ENCODE measurements around the gene PRSS53. TPM values are rescaled to one million over a fixed set of nuclear protein-coding genes. Genes with fewer than 3 reads are reported as not detected.

The PRSS53 gene
- total RNA-seq, 1 experiment from 2014 or later, result 3.4 TPM

DNA sequence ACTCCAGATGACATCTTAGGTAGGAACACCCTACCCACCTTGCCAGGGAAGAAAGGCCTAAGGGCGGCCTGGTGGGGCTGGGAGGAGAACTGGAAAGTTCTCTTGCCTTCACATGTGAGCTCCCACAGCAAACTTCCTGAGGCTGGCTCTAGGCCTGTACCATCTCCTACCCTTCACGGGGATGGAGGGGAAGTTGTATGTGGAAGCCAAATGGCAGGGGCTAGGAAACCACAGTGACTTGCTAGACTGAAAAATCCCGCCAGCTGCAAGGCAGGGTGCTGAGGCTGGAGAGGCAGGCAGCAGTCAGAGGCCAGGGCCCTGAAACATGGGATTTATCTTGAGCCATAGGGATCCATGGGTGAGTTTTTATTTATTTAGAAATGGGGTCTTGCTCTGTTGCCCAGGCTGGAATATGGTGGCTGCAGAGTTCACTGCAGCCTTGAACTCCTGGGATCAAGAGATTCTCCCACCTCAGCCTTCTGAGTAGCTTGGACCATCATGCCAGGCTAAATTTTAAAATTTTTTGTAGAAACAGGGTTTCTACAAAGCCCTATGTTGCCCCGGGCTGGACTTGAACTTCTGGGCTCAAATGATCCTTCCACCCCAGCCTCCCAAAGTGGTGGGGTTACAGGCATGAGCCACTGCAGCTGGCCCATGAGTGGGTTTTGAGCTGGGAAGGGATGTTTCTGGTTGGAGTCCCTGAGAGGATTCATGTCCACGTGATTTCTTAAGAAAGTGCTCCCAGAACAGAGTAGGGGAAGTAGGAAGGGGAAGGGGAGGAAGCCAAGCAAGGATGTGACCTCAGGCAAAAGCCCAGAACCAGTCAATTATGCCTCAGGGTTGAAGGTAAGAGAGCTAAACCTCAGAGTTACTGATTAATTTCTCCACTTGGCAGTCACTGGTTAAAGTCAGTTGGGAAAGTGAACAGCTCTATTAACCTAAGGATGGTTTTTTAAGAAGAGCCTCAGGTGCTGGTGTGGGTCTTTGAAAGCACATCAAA lies 24.7 kb upstream of the PRSS53 start:
- intact Hi-C loops (cut with micrococcal nuclease; ENCODE audit: unreplicated experiment) (no loop called here), in situ Hi-C loops (cut with HindIII; ENCODE audit: low pct_unique_long_range_greater_than_20kb, low sequenced_read_pairs) (no loop called here)
- ATAC-seq (no peak), DNase-seq (ENCODE audit: low read depth, low spot score) (no peak)
- ChIA-PET CTCF (interaction anchor here (0.5 to 0.7 kb wide), 2 partner anchors 122 to 331 kb away, joined by 3 to 4 read pairs; no protein-coding TSS in a partner anchor), POLR2A (no interaction called here)
- Histone ChIP-seq H3K4me3 (ENCODE audit: low read depth in 2 of 2, low read length in 2 of 2) (no peak overlapping the region), H3K4me1 (ENCODE audit: control insufficient read depth, insufficient read depth, low read length) (peaks cover 16% of the 10 kb centered on the region), H3K27me3 (ENCODE audit: control insufficient read depth, insufficient read depth, low read length) (no peaks in the 10 kb centered on the region), H3K36me3 (ENCODE audit: control insufficient read depth, insufficient read depth, low read length) (no peaks in the 10 kb centered on the region; the same call in 1 of the 2 replicates), H3K27ac (ENCODE audit: low read length) (peak overlapping the region; percentile 46), H3K9me3 (ENCODE audit: control insufficient read depth, insufficient read depth, low read depth, low read length) (no peaks in the 10 kb centered on the region)
- TF ChIP-seq TCF7L2 (IDR thresholded peaks at IDR 0.05; ENCODE audit: low read depth, low read length), result no peak
- TF ChIP-seq SIN3A (IDR thresholded peaks at IDR 0.05; ENCODE audit: borderline replicate concordance, insufficient read depth, low read depth, low read length), result no peak
- TF ChIP-seq POLR2AphosphoS5 (IDR thresholded peaks at IDR 0.05; ENCODE audit: low read depth, low read length), result no peak
- TF ChIP-seq, protein P1, sequence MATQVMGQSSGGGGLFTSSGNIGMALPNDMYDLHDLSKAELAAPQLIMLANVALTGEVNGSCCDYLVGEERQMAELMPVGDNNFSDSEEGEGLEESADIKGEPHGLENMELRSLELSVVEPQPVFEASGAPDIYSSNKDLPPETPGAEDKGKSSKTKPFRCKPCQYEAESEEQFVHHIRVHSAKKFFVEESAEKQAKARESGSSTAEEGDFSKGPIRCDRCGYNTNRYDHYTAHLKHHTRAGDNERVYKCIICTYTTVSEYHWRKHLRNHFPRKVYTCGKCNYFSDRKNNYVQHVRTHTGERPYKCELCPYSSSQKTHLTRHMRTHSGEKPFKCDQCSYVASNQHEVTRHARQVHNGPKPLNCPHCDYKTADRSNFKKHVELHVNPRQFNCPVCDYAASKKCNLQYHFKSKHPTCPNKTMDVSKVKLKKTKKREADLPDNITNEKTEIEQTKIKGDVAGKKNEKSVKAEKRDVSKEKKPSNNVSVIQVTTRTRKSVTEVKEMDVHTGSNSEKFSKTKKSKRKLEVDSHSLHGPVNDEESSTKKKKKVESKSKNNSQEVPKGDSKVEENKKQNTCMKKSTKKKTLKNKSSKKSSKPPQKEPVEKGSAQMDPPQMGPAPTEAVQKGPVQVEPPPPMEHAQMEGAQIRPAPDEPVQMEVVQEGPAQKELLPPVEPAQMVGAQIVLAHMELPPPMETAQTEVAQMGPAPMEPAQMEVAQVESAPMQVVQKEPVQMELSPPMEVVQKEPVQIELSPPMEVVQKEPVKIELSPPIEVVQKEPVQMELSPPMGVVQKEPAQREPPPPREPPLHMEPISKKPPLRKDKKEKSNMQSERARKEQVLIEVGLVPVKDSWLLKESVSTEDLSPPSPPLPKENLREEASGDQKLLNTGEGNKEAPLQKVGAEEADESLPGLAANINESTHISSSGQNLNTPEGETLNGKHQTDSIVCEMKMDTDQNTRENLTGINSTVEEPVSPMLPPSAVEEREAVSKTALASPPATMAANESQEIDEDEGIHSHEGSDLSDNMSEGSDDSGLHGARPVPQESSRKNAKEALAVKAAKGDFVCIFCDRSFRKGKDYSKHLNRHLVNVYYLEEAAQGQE (IDR thresholded peaks at IDR 0.05; ENCODE audit: insufficient read depth in 1 of 2, low read depth in 2 of 2, low read length in 1 of 2), result no peak
- TF ChIP-seq, protein P2, sequence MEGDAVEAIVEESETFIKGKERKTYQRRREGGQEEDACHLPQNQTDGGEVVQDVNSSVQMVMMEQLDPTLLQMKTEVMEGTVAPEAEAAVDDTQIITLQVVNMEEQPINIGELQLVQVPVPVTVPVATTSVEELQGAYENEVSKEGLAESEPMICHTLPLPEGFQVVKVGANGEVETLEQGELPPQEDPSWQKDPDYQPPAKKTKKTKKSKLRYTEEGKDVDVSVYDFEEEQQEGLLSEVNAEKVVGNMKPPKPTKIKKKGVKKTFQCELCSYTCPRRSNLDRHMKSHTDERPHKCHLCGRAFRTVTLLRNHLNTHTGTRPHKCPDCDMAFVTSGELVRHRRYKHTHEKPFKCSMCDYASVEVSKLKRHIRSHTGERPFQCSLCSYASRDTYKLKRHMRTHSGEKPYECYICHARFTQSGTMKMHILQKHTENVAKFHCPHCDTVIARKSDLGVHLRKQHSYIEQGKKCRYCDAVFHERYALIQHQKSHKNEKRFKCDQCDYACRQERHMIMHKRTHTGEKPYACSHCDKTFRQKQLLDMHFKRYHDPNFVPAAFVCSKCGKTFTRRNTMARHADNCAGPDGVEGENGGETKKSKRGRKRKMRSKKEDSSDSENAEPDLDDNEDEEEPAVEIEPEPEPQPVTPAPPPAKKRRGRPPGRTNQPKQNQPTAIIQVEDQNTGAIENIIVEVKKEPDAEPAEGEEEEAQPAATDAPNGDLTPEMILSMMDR (IDR thresholded peaks at IDR 0.05), result no peak
- BruUV-seq (replicated peaks), result no TSS peak

DNA sequence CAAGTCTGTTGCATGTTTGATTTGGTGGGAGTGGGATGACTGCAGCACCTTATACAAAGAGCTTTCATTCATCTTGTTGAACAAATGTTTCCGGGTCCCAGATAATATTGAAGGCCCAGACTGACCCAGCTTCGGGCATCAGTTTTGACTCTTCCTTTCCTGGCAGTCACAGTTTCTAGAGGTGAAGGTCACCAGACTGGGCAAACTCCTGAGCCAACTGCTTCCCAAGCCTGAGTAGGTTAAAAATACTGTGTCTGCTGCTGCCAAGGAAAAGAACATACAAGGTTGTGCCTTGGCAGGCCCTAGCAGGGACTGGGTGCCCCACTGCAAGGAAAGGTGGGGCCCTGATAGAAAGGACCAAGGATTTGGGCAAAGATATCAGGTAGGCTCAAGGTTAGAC lies 24.0 kb upstream of the PRSS53 start:
- POLR2A ChIA-PET, result no interaction called here
- no TSS peak for BruUV-seq (replicated peaks)

More for the DNA sequence above, 24.0 kb upstream of the PRSS53 start:
- Histone ChIP-seq H3K9me3 (ENCODE audit: control insufficient read depth, insufficient read depth, low read depth, low read length) (no peaks in the 10 kb centered on the region), H3K27ac (ENCODE audit: low read length) (no peak overlapping the region; the same call in 1 of the 2 replicates), H3K4me1 (ENCODE audit: control insufficient read depth, insufficient read depth, low read length) (peaks cover 17% of the 10 kb centered on the region), H3K36me3 (ENCODE audit: control insufficient read depth, insufficient read depth, low read length) (no peaks in the 10 kb centered on the region; the same call in 1 of the 2 replicates), H3K27me3 (ENCODE audit: control insufficient read depth, insufficient read depth, low read length) (no peaks in the 10 kb centered on the region), H3K4me3 (ENCODE audit: low read depth in 2 of 2, low read length in 2 of 2) (no peak overlapping the region)
- intact Hi-C loops (cut with micrococcal nuclease; ENCODE audit: unreplicated experiment), result no loop called here
- in situ Hi-C loops (cut with HindIII; ENCODE audit: low pct_unique_long_range_greater_than_20kb, low sequenced_read_pairs), result no loop called here
- DNase-seq (ENCODE audit: low read depth, low spot score), result no peak
- CTCF ChIA-PET, result interaction anchor here (0.6 kb wide), 2 partner anchors 31 to 331 kb away, joined by 3 to 5 read pairs; no protein-coding TSS in a partner anchor
- ATAC-seq, result no peak
- TF ChIP-seq SIN3A (IDR thresholded peaks at IDR 0.05; ENCODE audit: borderline replicate concordance, insufficient read depth, low read depth, low read length), result no peak
- no peak for TF ChIP-seq TCF7L2 (IDR thresholded peaks at IDR 0.05; ENCODE audit: low read depth, low read length)
- TF ChIP-seq POLR2AphosphoS5 (IDR thresholded peaks at IDR 0.05; ENCODE audit: low read depth, low read length), result no peak
- TF ChIP-seq, protein P1 (IDR thresholded peaks at IDR 0.05; ENCODE audit: insufficient read depth in 1 of 2, low read depth in 2 of 2, low read length in 1 of 2), result no peak
- TF ChIP-seq, protein P2 (IDR thresholded peaks at IDR 0.05), result no peak
